HAP-1 (cell line): Measurements from ENCODE around the gene C12orf43.

Experiments used
- DNase-seq, 2 experiments: peaks; one replicate each; pipeline ENCODE4 v3.0.0-alpha.2; 2016 to 2020; ENCODE audit warnings: low spot score in 2 of 2
- H3K27me3 ChIP-seq: fragments of 250-450 bp; sonication (Bioruptor Pico); 2 replicates; pipeline ENCODE4 v1.5.1; 2020; ENCODE audit warnings: low read depth, mild to moderate bottlenecking, moderate library complexity
- H3K36me3 ChIP-seq: fragments of 250-450 bp; sonication (Bioruptor Pico); replicated peaks from 2 replicates; pipeline ENCODE4 v1.5.1; 2020; ENCODE audit warnings: mild to moderate bottlenecking
- H3K4me1 ChIP-seq: fragments of 250-450 bp; sonication (Bioruptor Pico); 2 replicates; pipeline ENCODE4 v1.5.1; 2020; ENCODE audit warnings: mild to moderate bottlenecking
- H3K4me3 ChIP-seq: fragments of 250-450 bp; sonication (Bioruptor Pico); 2 replicates; pipeline ENCODE4 v1.5.1; 2020; ENCODE audit warnings: mild to moderate bottlenecking, moderate library complexity
- H3K9me3 ChIP-seq: fragments of 250-450 bp; sonication (Bioruptor Pico); 2 replicates; pipeline ENCODE4 v1.5.1; 2020; ENCODE audit warnings: mild to moderate bottlenecking, moderate library complexity
- in situ Hi-C: fragments of 300-500 bp; cut with MboI; formaldehyde crosslinking; loops from 3 replicates; pipeline ENCODE4 v1.14.3; 2020; ENCODE audit warnings: low sequenced_read_pairs, inconsistent platforms, mixed read lengths

C12orf43 gene

DNA sequence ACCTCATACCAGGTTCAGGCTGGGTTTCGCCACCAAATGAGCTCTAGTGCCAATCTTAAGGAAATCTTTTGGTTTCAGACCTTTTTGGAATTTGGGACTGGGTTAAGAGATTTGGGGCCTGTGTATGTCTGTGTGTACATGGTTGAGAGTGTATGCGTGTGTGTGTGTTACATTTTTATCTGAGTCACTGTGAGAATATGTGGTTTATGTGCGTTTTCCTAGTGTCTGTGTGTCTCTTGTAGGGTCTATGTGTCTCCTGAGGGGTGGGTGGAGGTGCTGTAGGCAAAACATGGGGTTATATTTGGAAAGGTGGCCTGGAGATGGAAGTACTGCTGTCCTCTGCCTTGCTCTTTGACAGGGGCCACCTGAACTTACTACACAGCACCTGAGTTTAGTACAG, 17.9 kb downstream of the C12orf43 start:
- Histone ChIP-seq H3K27me3 (no peaks in the 10 kb centered on the region), H3K4me1 (no peaks in the 10 kb centered on the region), H3K36me3 (peaks cover 4% of the 10 kb centered on the region; the same call in 1 of the 2 replicates), H3K4me3 (no peak overlapping the region), H3K9me3 (no peaks in the 10 kb centered on the region)
- no peak for DNase-seq
- in situ Hi-C loops: no loop called here

DNA sequence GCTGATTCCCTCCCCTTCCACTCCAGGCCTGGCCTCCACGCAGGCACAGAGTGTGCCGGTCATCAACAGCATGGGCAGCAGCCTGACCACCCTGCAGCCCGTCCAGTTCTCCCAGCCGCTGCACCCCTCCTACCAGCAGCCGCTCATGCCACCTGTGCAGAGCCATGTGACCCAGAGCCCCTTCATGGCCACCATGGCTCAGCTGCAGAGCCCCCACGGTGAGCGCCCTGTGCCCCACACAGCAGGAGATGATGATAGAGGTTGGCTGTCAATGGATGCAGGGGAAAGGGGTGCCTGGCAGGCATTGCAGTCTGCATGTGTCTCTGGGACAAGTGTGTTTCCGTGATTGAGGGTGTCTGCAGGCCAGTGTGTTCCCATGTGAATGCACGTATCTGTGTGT, 18.8 kb downstream of the C12orf43 start:
- in situ Hi-C loops: no loop called here
- DNase-seq: no peak
- H3K36me3 ChIP-seq: no peaks in the 10 kb centered on the region; the same call in 1 of the 2 replicates
- H3K27me3 ChIP-seq: no peaks in the 10 kb centered on the region
- no peaks in the 10 kb centered on the region for H3K9me3 ChIP-seq
- H3K4me1 ChIP-seq: no peaks in the 10 kb centered on the region
- no peak overlapping the region for H3K4me3 ChIP-seq

DNA sequence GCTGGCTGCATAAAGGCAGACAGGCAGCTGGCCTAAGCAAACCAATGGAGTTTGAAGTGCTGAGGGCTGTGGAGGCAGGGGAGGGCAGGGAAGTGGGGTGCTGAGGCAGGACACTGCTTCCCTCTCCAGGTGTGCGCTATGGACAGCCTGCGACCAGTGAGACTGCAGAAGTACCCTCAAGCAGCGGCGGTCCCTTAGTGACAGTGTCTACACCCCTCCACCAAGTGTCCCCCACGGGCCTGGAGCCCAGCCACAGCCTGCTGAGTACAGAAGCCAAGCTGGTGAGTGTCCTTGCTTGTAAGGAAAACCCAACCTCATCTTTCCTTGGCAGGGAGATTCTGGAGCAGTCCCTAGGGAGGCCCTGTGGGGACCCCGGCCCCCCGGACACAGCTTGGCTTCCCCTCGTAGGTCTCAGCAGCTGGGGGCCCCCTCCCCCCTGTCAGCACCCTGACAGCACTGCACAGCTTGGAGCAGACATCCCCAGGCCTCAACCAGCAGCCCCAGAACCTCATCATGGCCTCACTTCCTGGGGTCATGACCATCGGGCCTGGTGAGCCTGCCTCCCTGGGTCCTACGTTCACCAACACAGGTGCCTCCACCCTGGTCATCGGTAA, 20.0 kb downstream of the C12orf43 start:
- DNase-seq: no peak
- in situ Hi-C loops: no loop called here
- Histone ChIP-seq H3K9me3 (no peaks in the 10 kb centered on the region), H3K27me3 (no peaks in the 10 kb centered on the region), H3K36me3 (no peaks in the 10 kb centered on the region), H3K4me3 (no peak overlapping the region), H3K4me1 (no peaks in the 10 kb centered on the region)

DNA sequence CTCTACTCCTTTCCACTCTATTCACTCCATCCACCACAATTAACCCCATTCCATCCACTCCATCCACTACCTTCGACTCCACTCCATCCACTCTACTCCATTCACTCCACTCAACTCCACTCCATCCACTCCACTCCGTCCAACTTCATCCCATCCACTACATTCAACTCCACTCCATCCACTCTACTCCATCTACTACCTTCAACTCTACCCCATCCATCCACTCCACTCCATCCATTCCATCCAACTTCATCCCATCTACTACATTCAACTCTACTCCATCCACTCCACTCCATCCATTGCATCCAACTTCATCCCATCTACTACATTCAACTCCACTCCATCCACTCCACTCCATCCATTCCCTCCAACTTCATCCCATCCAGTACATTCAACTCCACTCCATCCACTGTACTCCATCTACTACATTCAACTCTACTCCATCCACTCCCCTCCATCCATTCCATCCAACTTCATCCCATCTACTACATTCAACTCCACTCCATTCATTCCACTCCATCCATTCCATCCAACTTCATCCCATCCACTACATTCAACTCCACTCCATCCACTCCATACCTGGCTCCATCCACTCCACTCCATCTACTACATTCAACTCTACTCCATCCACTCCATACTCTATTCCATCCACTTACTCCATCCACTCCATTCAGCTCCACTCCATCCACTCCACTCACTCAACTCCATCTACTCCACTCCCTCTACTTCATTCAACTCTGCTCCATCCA, 21.5 kb downstream of the C12orf43 start:
- Histone ChIP-seq H3K27me3 (no peaks in the 10 kb centered on the region; the same call in 1 of the 2 replicates), H3K4me1 (no peaks in the 10 kb centered on the region), H3K9me3 (no peaks in the 10 kb centered on the region), H3K36me3 (no peaks in the 10 kb centered on the region), H3K4me3 (no peak overlapping the region)
- DNase-seq: no peak
- in situ Hi-C loops: no loop called here

DNA sequence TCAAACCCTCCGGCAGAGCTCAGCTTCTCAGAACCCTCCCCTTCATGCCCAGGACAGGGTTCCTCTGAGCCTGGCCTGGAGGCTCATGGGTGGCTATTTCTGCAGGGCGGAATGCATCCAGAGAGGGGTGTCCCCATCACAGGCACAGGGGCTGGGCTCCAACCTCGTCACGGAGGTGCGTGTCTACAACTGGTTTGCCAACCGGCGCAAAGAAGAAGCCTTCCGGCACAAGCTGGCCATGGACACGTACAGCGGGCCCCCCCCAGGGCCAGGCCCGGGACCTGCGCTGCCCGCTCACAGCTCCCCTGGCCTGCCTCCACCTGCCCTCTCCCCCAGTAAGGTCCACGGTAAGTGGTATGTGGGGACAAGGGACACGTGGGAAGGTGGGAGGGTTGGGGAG, 22.2 kb downstream of the C12orf43 start:
- H3K9me3 ChIP-seq: no peaks in the 10 kb centered on the region
- H3K36me3 ChIP-seq: no peaks in the 10 kb centered on the region
- H3K4me1 ChIP-seq: no peaks in the 10 kb centered on the region
- DNase-seq: no peak
- no peaks in the 10 kb centered on the region; the same call in 1 of the 2 replicates for H3K27me3 ChIP-seq
- no peak overlapping the region for H3K4me3 ChIP-seq
- in situ Hi-C loops: no loop called here

DNA sequence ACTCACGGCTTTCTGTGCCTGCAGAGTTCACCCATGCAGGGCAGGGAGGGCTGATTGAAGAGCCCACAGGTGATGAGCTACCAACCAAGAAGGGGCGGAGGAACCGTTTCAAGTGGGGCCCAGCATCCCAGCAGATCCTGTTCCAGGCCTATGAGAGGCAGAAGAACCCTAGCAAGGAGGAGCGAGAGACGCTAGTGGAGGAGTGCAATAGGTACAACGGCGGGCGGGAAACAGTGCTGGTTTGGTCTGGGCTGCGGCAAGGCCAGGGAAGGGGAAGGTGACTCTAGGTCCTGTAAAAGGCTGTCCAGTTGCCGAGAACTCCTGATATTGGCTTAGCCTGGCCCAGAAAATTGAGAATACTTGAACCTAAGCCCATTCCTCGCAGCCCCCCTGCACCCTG, 22.8 kb downstream of the C12orf43 start:
- no peaks in the 10 kb centered on the region; the same call in 1 of the 2 replicates for H3K27me3 ChIP-seq
- no peak for DNase-seq
- H3K4me3 ChIP-seq: no peak overlapping the region
- in situ Hi-C loops: no loop called here
- H3K9me3 ChIP-seq: no peaks in the 10 kb centered on the region
- H3K4me1 ChIP-seq: no peaks in the 10 kb centered on the region
- H3K36me3 ChIP-seq: no peaks in the 10 kb centered on the region

DNA sequence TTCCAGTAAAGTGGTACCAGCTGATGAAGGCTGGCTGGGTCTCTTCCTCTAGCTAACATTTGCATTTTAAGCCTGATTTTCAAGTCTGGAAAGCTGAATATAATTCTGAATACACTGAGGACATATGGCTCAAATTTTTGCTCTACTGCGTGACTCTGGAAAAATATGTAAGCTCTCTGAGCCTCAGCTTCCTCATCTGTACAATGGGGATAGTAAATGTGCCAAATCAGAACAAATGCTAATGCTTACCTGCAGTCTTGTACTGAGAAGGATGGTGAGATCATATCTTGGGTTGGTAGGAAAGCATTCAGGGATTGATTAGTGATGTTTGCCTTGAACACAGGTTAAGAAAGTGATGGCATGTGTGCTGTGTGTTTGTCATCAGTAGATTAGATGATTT, 23.3 kb downstream of the C12orf43 start:
- no peaks in the 10 kb centered on the region; the same call in 1 of the 2 replicates for H3K27me3 ChIP-seq
- DNase-seq: no peak
- H3K4me1 ChIP-seq: no peaks in the 10 kb centered on the region
- H3K4me3 ChIP-seq: no peak overlapping the region
- in situ Hi-C loops: no loop called here
- no peaks in the 10 kb centered on the region for H3K36me3 ChIP-seq
- no peaks in the 10 kb centered on the region for H3K9me3 ChIP-seq

DNA sequence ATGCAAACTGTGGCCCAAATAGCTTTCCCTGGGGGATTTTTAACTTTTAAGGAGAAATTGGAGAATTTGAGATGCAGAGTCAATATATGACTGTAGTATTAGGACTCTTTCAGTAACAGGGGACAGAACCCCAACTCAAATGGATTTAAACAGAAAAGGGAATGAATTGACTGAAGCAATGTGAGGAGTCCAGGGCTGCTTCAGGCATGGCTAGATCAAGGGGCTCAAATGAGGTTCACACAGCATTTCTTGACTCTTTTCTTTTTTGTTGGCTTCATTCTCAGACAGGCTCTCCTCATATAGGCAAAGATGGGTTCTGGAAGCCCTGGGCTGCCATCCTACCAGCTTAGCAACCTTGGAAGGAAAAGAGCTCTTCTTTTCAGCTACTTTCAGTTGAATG, 24.3 kb downstream of the C12orf43 start:
- Histone ChIP-seq H3K9me3 (no peaks in the 10 kb centered on the region), H3K4me1 (no peaks in the 10 kb centered on the region), H3K27me3 (no peaks in the 10 kb centered on the region; the same call in 1 of the 2 replicates), H3K36me3 (no peaks in the 10 kb centered on the region), H3K4me3 (no peak overlapping the region)
- in situ Hi-C loops: no loop called here
- DNase-seq: no peak

DNA sequence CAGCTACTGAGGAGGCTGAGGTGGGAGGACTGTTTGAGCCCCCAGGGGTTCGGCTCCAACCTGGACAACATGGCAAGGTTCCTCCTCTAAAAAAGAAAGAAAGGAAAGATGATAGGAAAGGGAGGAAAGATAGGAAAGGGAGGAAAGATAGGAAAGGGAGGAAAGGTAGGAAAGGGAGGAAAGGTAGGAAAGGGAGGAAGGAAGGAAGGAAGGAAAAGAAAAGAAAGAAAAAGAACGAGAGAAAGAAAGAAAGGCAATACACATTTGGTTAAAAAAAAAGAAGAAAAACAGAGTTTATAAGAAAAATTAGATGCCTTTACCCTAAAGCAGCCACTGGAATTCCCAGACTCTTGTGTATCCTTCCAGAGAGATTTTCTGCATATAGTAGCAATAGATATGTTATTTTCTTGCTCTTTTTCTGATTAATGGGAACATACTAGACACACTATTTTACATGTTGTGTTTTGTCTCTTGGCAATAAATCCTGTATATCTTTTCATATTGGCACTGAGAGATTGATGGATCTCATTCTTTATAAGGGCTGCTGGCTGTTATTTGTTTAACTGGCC, 25.7 kb downstream of the C12orf43 start:
- no peak for DNase-seq
- H3K36me3 ChIP-seq: no peaks in the 10 kb centered on the region
- H3K4me3 ChIP-seq: no peak overlapping the region
- H3K27me3 ChIP-seq: no peaks in the 10 kb centered on the region; the same call in 1 of the 2 replicates
- in situ Hi-C loops: no loop called here
- no peaks in the 10 kb centered on the region for H3K4me1 ChIP-seq
- no peaks in the 10 kb centered on the region for H3K9me3 ChIP-seq

DNA sequence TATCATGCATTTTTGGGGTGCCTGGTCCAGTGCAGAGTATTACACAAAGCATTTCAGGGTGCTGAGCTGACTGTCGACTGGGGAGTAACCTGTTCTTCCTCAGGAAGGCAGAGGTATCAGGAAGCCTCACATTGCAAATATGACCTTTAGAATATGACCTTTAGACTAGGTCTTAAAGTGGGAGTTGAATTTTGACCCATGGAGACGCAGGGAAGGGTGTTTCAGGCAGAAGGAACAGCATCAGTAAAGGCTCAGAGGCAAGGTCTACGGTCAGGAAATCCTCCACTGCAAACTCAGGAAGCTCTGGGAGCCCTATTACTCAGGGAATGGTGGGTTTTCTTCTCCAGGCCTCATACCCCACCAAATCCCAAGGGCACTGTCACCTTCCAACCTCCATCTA, 26.6 kb downstream of the C12orf43 start:
- Histone ChIP-seq H3K36me3 (no peaks in the 10 kb centered on the region), H3K9me3 (no peaks in the 10 kb centered on the region), H3K4me1 (no peaks in the 10 kb centered on the region), H3K27me3 (no peaks in the 10 kb centered on the region; the same call in 1 of the 2 replicates), H3K4me3 (no peak overlapping the region)
- in situ Hi-C loops: no loop called here
- no peak for DNase-seq

DNA sequence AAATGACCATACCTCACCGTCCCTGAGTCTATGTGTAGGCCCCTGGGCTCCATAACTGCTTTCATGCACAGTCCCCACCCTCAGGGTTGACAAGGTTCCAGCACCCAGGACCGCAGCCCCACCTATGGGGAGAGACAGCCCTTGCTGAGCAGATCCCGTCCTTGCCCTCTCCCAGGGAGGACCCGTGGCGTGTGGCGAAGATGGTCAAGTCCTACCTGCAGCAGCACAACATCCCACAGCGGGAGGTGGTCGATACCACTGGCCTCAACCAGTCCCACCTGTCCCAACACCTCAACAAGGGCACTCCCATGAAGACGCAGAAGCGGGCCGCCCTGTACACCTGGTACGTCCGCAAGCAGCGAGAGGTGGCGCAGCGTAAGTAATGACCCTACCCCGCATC, 27.6 kb downstream of the C12orf43 start:
- in situ Hi-C loops: no loop called here
- no peaks in the 10 kb centered on the region for H3K9me3 ChIP-seq
- no peaks in the 10 kb centered on the region; the same call in 1 of the 2 replicates for H3K27me3 ChIP-seq
- H3K36me3 ChIP-seq: no peaks in the 10 kb centered on the region
- DNase-seq: no peak
- no peaks in the 10 kb centered on the region for H3K4me1 ChIP-seq
- no peak overlapping the region for H3K4me3 ChIP-seq

DNA sequence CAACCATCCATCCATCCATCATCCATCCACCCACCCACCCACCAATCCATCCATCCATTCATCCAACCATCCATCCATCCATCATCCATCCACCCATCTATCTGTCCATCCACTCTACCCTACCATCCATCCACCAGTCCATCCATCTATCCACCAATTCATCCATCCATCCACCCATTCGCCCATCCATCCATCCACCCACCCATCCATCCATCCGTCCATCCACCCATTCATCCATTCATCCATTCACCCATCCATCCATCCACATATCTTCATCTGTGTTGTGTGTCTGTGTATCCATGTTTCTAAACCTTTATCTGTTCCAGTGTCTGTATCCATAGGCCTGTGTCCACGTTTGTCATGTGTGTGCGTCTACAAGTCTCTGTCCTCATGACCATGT, 28.1 kb downstream of the C12orf43 start:
- H3K4me3 ChIP-seq: no peak overlapping the region
- DNase-seq: no peak
- H3K27me3 ChIP-seq: no peaks in the 10 kb centered on the region; the same call in 1 of the 2 replicates
- no peaks in the 10 kb centered on the region for H3K36me3 ChIP-seq
- in situ Hi-C loops: no loop called here
- H3K4me1 ChIP-seq: no peaks in the 10 kb centered on the region
- H3K9me3 ChIP-seq: no peaks in the 10 kb centered on the region

DNA sequence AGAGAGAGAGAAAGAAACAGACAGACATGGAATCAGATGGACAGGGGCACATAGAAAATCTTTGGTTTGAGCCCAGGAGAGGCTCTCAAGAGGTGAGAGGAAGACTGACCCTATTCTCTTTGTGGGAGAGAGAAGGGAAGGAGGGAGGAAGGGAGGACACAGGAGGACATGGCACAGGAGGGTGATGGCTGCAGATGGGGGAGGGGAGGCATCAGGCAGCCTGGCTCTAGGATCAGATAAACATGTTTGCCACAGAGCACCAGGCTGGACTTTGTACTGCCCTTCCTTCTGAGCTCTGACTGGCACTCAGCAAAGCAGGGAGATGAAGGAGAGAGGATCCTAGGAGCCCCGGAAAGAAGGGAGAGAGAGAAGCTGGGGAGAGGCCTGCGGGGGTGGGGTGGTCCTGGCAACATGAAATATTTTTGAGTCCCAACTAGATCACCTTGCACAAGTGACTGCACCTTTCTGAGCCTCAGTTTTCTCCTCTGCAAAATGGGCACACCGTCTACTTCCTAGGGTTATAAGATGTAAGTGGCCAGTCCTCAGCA, 31.9 kb downstream of the C12orf43 start:
- H3K27me3 ChIP-seq: no peaks in the 10 kb centered on the region
- H3K9me3 ChIP-seq: no peaks in the 10 kb centered on the region
- no peak for DNase-seq
- no peak overlapping the region for H3K4me3 ChIP-seq
- H3K36me3 ChIP-seq: no peaks in the 10 kb centered on the region
- in situ Hi-C loops: no loop called here
- no peaks in the 10 kb centered on the region for H3K4me1 ChIP-seq

DNA sequence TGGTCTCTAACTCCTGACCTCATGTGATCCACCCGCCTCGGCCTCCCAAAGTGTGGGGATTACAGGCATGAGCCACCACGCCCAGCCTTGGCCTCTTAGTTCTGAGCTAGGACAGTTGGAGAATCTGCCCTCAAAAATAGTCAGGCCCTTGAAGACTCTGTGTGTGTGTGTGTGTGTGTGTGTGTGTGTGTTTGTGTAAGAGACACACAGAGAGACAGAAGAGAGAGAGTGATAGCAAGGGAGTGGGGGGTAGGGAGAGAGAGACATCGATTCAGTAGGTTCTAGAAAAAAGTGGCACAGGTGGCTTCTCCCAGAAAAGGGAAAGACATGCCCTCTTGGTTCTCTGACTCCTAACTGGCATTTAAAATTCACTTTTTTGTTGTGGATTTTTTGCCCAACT, 32.5 kb downstream of the C12orf43 start:
- no peaks in the 10 kb centered on the region for H3K36me3 ChIP-seq
- no peaks in the 10 kb centered on the region for H3K4me1 ChIP-seq
- H3K4me3 ChIP-seq: no peak overlapping the region
- H3K9me3 ChIP-seq: no peaks in the 10 kb centered on the region
- DNase-seq: no peak
- in situ Hi-C loops: no loop called here
- no peaks in the 10 kb centered on the region for H3K27me3 ChIP-seq
